Lower lobe of right lung (tissue), 2 donors: ENCODE data around the gene HDLBP. TPM values are rescaled to one million over a fixed set of nuclear protein-coding genes. Genes with fewer than 3 reads are reported as not detected.

Experiments
- ATAC-seq, 2 donors: fragments of 200-7000 bp; cut with Tn5 transposase; one replicate each; pipeline ENCODE4 v1.9.1; 2020 to 2022; ENCODE audit warnings: mild to moderate bottlenecking in 2 of 2, moderate library complexity in 2 of 2
- DNase-seq: peaks from one replicate; pipeline ENCODE4 v3.0.0-alpha.2; 2020
- H3K27ac ChIP-seq: fragments of 200-600 bp; one replicate; pipeline ENCODE4 v1.8.0; 2022
- H3K27me3 ChIP-seq: fragments of 200-600 bp; one replicate; pipeline ENCODE4 v1.8.0; 2022; ENCODE audit warnings: low read depth
- H3K36me3 ChIP-seq: fragments of 200-600 bp; one replicate; pipeline ENCODE4 v1.8.0; 2022; ENCODE audit warnings: mild to moderate bottlenecking
- H3K4me1 ChIP-seq: fragments of 200-600 bp; one replicate; pipeline ENCODE4 v1.8.0; 2022
- H3K4me3 ChIP-seq: fragments of 200-600 bp; one replicate; pipeline ENCODE4 v1.8.0; 2022; ENCODE audit warnings: mild to moderate bottlenecking
- H3K9me3 ChIP-seq: fragments of 200-600 bp; one replicate; pipeline ENCODE4 v1.8.0; 2022
- CTCF ChIP-seq: fragments of 200-600 bp; IDR thresholded peaks from one replicate; pipeline ENCODE4 v1.8.0; 2022; ENCODE audit warnings: antibody characterized with exemption, mild to moderate bottlenecking
- intact Hi-C: fragments of 100-400 bp; cut with DNase I; formaldehyde crosslinking; loops from one replicate; pipeline ENCODE4 v1.11.0; 2022
- total RNA-seq: library from RNA; stranded (reverse); fragmentation: NEBNext Ultra II Directional; extraction: Animal tissue kit (Norgen Biotek cat#: 25700); gene quantifications from one replicate; pipeline ENCODE4 v1.2.1, GENCODE V29; 2021
- donor health status: DM: no; HTN: yes; CAD: no; lungs with severe emphysema.

Gene HDLBP
- total RNA-seq, 1 donor from 2014 or later = 387 TPM

GRCh38 chr2:241261628-241262027, 53.8 kb downstream of the HDLBP start:
- DNase-seq (no peak), ATAC-seq (peak; percentile 39 to 48)
- no peak for TF ChIP-seq CTCF
- Histone ChIP-seq H3K4me1 (peaks cover 9% of the 10 kb centered on the region), H3K36me3 (peaks cover 99% of the 10 kb centered on the region), H3K4me3 (no peak overlapping the region), H3K27me3 (no peaks in the 10 kb centered on the region), H3K27ac (no peak overlapping the region), H3K9me3 (no peaks in the 10 kb centered on the region)
- intact Hi-C loops = no loop called here

- ATAC-seq = no peak
- TF ChIP-seq CTCF = no peak
Observed at GRCh38 chr2:241260911-241261310, 54.6 kb downstream of the HDLBP start.

GRCh38 chr2:241258505-241259280, 56.8 kb downstream of the HDLBP start:
- DNase-seq (no peak), ATAC-seq (no peak)
- TF ChIP-seq CTCF = no peak
- H3K4me1 ChIP-seq = peaks cover 9% of the 10 kb centered on the region
- no peaks in the 10 kb centered on the region for H3K9me3 ChIP-seq
- no peak overlapping the region for H3K4me3 ChIP-seq
- H3K36me3 ChIP-seq = peaks cover 99% of the 10 kb centered on the region
- H3K27ac ChIP-seq = no peak overlapping the region
- intact Hi-C loops = no loop called here
- no peaks in the 10 kb centered on the region for H3K27me3 ChIP-seq

More at GRCh38 chr2:241260911-241261310, 54.6 kb downstream of the HDLBP start:
- Histone ChIP-seq H3K4me1 (peaks cover 9% of the 10 kb centered on the region), H3K9me3 (no peaks in the 10 kb centered on the region), H3K4me3 (no peak overlapping the region), H3K27me3 (no peaks in the 10 kb centered on the region), H3K27ac (no peak overlapping the region), H3K36me3 (peaks cover 99% of the 10 kb centered on the region)
- intact Hi-C loops = no loop called here
- no peak for DNase-seq

- Histone ChIP-seq H3K27ac (no peak overlapping the region), H3K9me3 (no peaks in the 10 kb centered on the region), H3K4me1 (peaks cover 9% of the 10 kb centered on the region), H3K36me3 (peaks cover 99% of the 10 kb centered on the region), H3K4me3 (no peak overlapping the region), H3K27me3 (no peaks in the 10 kb centered on the region)
- DNase-seq (no peak), ATAC-seq (no peak)
- intact Hi-C loops = no loop called here
- TF ChIP-seq CTCF = no peak
Observed at GRCh38 chr2:241257419-241258032, 57.9 kb downstream of the HDLBP start.

- ATAC-seq = no peak
- Histone ChIP-seq H3K9me3 (no peaks in the 10 kb centered on the region), H3K27ac (no peak overlapping the region), H3K36me3 (peaks cover 99% of the 10 kb centered on the region), H3K4me1 (no peaks in the 10 kb centered on the region), H3K4me3 (no peak overlapping the region), H3K27me3 (no peaks in the 10 kb centered on the region)
- no peak for TF ChIP-seq CTCF
- DNase-seq = no peak
- intact Hi-C loops = no loop called here
Observed at GRCh38 chr2:241256168-241256545, 59.3 kb downstream of the HDLBP start.
